Thoracic aorta (tissue), 2 donors: Measurements from ENCODE around the gene LRP11. TPM values are rescaled to one million over a fixed set of nuclear protein-coding genes. Genes with fewer than 3 reads are reported as not detected.
A peak's percentile ranks its signal among the peaks of the same experiment; 100 is the strongest.

Experiments used
- ATAC-seq: fragments of 150-250 bp; one replicate; pipeline ENCODE4 v1.8.0; 2017; ENCODE audit warnings: low read depth; ENCODE audit not compliant: insufficient number of reproducible peaks, low FRiP score
- DNase-seq: peaks from one replicate; pipeline ENCODE4 v3.0.0-alpha.2; 2020; ENCODE audit warnings: low spot score
- H3K27ac ChIP-seq, 2 donors: fragments of 200-600 bp; sonication (generic); 1 replicate in 1 of 2; 2 replicates in 1 of 2; pipeline ENCODE4 v1.5.1; 2016; ENCODE audit warnings: mild to moderate bottlenecking in 2 of 2, moderate library complexity in 2 of 2
- H3K27me3 ChIP-seq: fragments of 200-600 bp; sonication (generic); replicated peaks from 2 replicates; pipeline ENCODE4 v1.6.0; 2016; ENCODE audit warnings: mild to moderate bottlenecking; ENCODE audit not compliant: insufficient read depth
- H3K36me3 ChIP-seq: fragments of 200-600 bp; sonication (generic); one replicate; pipeline ENCODE4 v1.5.1; 2016
- H3K4me1 ChIP-seq, 2 donors: fragments of 200-600 bp; sonication (generic); 1 replicate in 1 of 2; 2 replicates in 1 of 2; pipeline versions ENCODE4 v1.5.1 to v1.6.0; 2016; ENCODE audit warnings: low read depth in 2 of 2, mild to moderate bottlenecking in 1 of 2; ENCODE audit not compliant: control insufficient read depth in 1 of 2
- H3K4me3 ChIP-seq: fragments of 200-600 bp; sonication (generic); 2 replicates; pipeline ENCODE4 v1.5.1; 2016; ENCODE audit warnings: mild to moderate bottlenecking
- H3K9me3 ChIP-seq: fragments of 200-600 bp; sonication (generic); 2 replicates; pipeline ENCODE4 v1.5.1; 2016
- CTCF ChIP-seq: fragments of 200-600 bp; sonication (generic); IDR thresholded peaks from one replicate; pipeline ENCODE4 v1.5.1; 2019; ENCODE audit warnings: antibody characterized with exemption
- total RNA-seq, 2 donors: library from RNA; depleted of rRNA; stranded (reverse); fragments of >200 nt; gene quantifications; one replicate each; pipeline versions ENCODE4 v1.1.0 to v1.2.3, GENCODE V29; 2016

The LRP11 gene
- total RNA-seq, 2 donors from 2014 or later: 22.4 to 31.8 TPM

GRCh38 chr6:149900620-149901443 is 36.7 kb upstream of the LRP11 start:
- Histone ChIP-seq H3K27ac (no peak overlapping the region), H3K36me3 (no peaks in the 10 kb centered on the region), H3K9me3 (no peaks in the 10 kb centered on the region), H3K27me3 (no peaks in the 10 kb centered on the region), H3K4me1 (peaks cover 12 to 21% of the 10 kb centered on the region in 2 donors), H3K4me3 (no peak overlapping the region)
- no peak for DNase-seq
- no peak for ATAC-seq
- no peak for TF ChIP-seq CTCF

DNA sequence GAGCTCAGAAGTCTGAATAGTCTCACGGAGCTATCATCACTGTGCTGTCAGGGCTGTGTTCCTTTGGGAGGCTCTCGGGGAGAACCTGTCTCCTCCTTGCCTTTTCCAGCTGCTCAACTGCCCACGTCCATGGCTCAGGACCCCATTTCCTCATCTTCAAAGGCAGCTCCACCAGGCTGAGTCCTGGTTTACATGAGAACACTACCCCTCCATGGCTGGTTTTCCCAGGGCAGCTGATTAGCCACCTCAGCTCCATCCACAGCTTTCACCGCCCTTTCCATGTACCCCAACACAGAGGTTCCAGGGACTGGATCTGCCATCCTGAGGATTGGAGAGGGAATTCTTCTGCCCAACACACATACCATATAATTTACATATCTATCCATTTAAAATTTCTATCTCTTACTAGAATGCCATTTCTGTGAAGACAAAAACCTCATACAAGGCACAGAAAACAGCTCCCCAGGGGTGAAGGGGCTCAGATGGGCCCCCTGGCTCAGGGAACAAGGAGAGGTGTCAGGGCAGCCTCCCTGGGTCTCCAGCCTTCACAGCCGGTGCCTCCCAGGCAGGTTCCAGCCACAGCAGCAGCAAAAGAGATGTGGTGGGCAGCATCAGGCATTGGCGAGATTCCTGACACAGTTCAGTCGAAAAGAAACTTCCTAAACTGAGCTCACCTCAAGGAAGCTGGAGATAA is 35.9 kb upstream of the LRP11 start:
- Histone ChIP-seq H3K4me3 (no peak overlapping the region), H3K27me3 (no peaks in the 10 kb centered on the region), H3K36me3 (no peaks in the 10 kb centered on the region), H3K4me1 (peaks cover 19 to 28% of the 10 kb centered on the region in 2 donors), H3K9me3 (no peaks in the 10 kb centered on the region), H3K27ac (no peak overlapping the region)
- TF ChIP-seq CTCF: no peak
- no peak for ATAC-seq
- DNase-seq: no peak

GRCh38 chr6:149899486-149899885 is 35.3 kb upstream of the LRP11 start:
- Histone ChIP-seq H3K4me3 (no peak overlapping the region), H3K36me3 (no peaks in the 10 kb centered on the region), H3K27ac (no peak overlapping the region), H3K27me3 (no peaks in the 10 kb centered on the region), H3K9me3 (no peaks in the 10 kb centered on the region), H3K4me1 (peaks cover 19 to 34% of the 10 kb centered on the region in 2 donors)
- no peak for TF ChIP-seq CTCF
- ATAC-seq (no peak), DNase-seq (no peak)

DNA sequence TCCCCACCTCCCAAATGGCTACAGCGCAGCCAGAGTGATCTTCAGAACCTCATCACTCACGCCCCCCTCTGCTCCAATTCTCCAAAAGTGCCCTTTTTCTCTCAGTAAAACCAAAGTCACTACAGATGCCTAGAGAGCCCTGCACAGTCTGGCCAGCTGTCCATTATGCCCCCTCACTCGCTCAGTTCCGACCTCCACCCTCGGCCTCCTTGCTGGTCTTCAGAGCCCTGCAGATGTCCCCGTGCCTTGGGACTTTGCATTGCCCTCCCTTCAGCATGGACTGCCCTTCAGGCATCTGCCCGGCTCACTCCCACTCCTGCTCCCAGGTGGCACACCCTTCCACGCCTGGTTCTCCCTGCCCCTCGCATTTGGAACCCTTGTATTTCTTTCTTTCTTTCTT is 34.8 kb upstream of the LRP11 start:
- TF ChIP-seq CTCF: no peak
- Histone ChIP-seq H3K4me3 (no peak overlapping the region), H3K36me3 (no peaks in the 10 kb centered on the region), H3K4me1 (peaks cover 19 to 34% of the 10 kb centered on the region in 2 donors), H3K27me3 (no peaks in the 10 kb centered on the region), H3K27ac (no peak overlapping the region), H3K9me3 (no peaks in the 10 kb centered on the region)
- no peak for DNase-seq
- no peak for ATAC-seq

- peak within 1 kb of the TSS; percentile 60 for H3K4me3 ChIP-seq
- no peaks in the 10 kb centered on the region for H3K27me3 ChIP-seq
- no peak for ATAC-seq
- H3K27ac ChIP-seq: peak within 1 kb of the TSS; percentile 42 to 73
- no peaks in the 10 kb centered on the region for H3K9me3 ChIP-seq
- no peak for TF ChIP-seq CTCF
- H3K36me3 ChIP-seq: no peaks in the 10 kb centered on the region
- DNase-seq: no peak
- H3K4me1 ChIP-seq: peaks cover 19 to 34% of the 10 kb centered on the region in 2 donors
These were observed 33.9 kb upstream of the LRP11 start, which contains the start of gene RAET1E for GRCh38 chr6:149897855-149898744. Gene RAET1E, minus strand, starts transcription at chr6:149898113. Its CDS starts 7,212 bp downstream, at chr6:149890901.
